ENCODE measurements around the gene TMED9.
"Not testable (repeated sequence)": the region's sequence is repeated elsewhere in the genome, so short reads cannot be mapped to it uniquely, and the experiment has no call there.

TMED9 gene

DNA sequence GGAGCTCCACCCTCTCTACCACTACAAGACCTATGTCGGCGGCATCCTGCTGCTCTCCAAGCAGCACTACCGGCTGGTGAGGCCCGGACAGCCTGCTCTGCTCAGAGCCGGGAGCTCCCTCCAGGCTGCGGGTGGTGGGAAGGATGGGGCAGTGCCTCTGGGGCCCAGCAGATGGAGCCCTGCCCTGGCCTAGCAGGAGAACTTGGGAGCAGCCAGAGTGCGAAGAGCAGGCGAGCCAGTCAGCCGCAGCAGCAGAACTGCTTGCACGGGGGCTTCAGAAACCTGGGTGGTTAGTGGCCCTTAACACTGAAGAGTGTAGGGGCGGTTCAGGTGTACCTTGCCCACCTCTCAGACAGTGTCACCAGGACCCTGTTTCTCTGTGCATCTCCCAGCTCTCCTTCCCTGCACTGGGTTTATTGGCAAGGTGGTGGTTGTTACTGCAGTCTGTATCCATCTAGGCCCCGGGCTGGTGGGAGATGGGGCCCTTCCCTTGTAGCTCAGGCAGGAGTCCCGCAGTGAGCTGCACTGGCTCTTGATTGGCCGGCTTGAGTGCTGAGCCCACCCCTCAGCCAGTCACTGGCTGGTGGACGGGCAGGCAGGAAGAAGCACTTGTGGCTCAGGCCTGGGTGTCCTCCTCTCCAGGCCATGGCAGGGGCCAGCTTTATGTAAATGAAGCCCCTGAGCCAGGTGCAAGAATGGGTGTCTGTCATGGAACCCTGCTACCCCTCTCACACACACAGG, 15.6 kb downstream of the TMED9 start:
- DNase-seq: peak; percentile 19

DNA sequence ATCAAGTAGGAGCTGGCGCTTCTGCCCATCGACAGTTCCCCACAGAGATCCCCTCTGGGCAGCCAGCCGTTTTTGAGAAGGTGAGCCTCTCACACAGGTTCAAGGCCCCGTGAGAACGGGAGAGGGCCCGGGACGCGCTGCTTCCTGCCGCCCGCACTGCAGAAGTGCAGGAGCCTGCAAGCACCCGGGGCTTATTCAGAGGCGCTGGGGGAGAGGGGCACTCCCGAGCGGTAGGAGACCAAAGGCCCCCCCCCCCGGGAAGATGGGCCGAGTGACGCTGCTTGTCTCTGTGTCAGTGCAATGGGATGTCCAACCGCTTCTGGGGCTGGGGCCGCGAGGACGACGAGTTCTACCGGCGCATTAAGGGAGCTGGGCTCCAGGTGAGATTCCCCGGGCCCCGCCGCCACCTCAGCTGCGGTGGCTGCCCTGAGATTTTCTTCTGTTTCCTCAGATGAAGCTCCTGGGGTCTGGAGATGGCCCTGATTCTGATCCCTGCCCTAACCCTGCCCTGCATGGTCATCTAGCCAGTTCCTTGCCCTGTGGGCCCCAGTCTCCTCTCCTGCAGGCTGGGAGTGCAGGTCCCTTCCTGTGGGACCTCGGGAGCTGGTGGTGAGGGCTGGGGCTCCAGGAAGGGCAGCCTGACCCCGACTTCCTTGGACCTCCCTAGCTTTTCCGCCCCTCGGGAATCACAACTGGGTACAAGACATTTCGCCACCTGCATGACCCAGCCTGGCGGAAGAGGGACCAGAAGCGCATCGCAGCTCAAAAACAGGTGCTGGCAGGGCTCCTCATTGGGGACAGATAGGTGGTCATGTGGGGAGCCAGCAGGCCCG, 16.5 kb downstream of the TMED9 start:
- DNase-seq: no peak

DNA sequence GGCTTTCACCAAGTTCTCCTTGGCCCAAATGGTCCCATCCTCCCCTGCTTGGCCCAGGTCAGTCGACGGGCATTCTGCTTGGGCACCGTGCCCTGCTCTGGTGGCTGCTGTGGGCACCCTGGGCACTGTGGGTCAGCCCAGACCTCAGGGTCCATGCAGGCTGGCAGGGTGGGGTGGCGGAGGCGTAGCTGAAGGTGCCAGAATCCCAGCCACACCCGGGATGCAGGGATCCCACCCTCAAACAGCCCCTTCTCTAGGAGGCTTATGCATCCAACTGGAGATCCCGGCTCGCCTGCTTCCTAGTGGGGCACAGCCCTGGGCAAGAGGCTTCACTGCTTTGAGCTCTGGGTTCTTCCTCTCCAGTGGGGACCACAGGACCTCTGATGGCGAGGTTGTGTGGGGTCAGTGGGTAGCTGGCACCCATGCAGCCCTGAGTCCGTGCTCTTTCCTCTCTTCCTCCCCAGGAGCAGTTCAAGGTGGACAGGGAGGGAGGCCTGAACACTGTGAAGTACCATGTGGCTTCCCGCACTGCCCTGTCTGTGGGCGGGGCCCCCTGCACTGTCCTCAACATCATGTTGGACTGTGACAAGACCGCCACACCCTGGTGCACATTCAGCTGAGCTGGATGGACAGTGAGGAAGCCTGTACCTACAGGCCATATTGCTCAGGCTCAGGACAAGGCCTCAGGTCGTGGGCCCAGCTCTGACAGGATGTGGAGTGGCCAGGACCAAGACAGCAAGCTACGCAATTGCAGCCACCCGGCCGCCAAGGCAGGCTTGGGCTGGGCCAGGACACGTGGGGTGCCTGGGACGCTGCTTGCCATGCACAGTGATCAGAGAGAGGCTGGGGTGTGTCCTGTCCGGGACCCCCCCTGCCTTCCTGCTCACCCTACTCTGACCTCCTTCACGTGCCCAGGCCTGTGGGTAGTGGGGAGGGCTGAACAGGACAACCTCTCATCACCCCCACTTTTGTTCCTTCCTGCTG, 17.4 kb downstream of the TMED9 start:
- no peak for DNase-seq

DNA sequence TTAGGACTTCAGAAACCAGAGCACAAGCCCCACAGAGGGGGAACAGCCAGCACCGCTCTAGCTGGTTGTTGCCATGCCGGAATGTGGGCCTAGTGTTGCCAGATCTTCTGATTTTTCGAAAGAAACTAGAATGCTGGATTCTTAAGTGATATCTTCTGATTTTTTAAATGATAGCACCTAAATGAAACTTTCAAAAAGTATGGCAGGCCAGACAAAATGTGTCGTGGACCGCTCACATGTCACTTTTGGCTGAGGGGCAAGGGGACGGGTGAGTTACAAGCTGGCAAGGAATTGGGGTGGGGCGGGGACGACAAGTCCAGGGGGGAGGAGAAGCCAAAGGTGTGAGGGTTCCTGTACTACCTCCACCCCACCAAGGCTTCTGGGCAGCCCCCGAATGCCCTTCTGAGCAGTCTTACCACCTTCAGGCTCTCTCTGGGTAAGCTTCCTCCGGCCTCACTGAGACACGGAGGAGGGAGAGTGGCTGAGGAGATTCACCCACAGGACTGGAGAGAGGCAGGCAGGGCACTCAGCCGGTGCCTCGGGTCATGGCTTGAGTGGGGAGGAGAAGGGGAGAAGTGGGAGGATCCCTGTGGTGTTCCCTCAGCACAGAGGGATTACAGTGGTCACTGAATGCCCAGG, 18.2 kb downstream of the TMED9 start:
- DNase-seq: no peak

DNA sequence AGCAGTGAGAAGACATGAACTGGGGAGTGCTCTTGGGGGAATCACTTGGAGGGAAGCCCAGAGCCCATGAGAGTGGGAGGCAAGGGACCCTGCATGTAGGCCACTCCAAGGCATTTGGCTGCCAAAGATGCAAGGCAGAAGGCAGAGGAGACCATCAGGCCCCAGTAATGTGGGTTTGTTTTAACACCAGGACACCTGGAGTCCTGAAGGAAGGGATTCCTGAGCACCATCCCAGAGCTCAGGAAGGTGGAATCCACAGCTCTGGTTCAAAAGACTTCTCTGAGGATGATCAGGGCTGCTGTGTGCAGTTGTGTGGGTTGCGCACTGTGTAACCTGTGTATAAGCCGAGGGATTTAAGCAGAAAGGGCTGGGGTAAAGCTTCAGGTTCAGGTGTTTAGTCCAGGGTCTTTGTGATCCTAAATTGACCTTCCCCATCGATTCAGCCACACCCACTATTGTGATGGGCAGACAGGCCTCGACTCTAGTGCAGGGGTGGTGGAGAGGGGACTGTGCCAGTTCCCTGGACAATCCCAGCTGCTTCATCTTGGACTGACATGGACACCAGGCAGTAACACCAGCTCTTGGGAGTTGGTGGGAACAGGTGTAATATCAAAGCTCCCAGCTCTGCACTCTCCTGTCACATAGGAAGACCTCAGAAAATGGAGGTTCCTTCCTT, 18.9 kb downstream of the TMED9 start:
- DNase-seq: no peak

DNA sequence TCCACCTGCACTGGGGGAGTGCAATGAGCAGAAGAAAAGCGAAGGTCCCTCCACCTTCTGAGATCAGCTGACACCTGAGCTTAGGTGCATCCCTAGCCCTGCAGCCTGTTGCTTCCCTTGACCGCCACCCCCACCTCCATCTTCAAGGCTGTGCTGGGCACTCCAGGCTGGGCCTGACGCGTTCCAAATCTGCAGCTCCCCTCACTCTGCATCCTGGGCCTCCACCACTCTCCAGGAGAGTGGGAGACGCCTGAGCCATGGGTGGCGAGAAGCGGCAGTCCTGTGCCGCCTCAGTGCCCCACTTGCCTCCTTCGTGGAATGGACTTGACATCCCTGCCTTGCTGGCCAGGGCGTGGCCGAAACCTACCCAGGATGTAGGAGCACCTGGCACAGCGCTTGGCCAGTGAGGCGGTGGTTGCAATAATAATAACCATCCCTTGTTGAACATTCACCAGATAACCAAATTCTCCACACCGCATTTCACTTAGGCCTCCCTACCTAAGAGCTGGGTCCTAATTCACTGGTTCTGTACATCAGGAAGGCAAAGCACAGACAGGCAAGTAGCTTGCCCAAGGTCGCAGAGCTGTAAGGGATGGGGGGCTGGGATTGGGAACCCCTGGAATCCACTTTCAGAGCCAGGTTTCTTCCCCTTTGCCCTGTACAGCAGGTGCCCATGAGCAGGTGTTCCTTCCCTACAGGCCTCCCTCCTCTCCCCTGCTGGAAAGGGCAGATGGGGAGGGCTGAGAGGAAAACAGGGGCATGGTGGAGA, 19.6 kb downstream of the TMED9 start:
- no peak for DNase-seq

DNA sequence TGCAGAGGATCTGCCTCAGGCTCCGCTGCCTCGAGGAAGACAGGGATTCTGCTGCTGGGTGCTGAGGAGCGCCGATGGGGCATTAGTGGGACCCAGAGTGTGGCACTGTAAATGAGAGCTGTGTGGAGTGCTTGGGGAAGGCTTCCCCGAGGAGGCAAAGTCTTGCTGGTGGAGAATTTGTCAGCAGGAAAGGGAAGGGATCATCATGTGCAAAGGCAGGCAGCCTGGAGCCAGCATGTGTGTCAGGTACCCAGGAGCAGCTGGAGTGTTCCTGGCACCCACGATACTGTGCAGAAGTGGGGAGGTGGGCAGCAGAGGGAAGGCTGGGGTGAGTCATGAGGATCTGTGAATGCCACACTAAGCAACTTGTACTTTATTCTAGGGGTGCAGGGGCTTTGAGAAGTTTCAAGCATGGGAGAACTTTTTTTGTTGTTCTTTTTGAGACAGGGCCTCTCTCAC, 20.2 kb downstream of the TMED9 start:
- no peak for DNase-seq

DNA sequence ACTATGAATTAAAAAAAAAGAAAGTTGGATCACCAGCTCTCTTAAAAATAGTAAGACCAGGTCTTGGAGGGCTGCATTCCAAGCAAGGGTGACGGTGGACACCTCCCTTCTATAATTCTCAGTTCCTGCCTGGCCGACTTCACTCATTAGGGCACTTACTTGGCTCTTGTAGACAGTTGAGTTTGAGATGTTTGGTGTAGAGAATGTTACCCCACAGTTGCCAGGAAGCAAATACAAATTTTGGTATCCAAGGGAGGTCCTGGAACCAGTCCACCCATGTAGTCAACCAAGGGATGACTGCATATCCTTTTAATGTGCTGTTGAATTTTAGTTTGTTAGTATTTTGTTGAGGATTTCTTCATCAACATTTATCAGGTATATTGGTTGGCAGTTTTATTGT, 28.6 kb downstream of the TMED9 start:
- DNase-seq: no peak

DNA sequence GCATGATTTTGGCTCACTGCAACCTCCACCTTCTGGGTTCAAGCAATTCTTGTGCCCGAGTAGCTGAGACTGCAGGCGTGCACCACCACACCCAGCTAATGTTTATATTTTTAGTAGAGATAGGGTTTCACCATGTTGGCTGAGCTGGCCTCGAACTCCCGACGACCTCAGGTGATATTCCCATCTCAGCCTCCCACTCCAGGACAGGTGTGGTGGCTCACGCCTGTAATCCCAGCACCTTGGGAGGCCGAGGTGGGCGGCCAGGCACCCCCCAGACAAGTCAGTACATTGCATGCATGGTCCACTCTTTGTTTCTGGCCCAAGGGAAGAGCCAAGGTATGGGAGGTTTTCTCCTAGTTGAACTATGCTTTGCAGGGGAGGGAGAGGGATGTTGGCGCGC, 32.2 kb downstream of the TMED9 start:
- DNase-seq: not testable (repeated sequence)

DNA sequence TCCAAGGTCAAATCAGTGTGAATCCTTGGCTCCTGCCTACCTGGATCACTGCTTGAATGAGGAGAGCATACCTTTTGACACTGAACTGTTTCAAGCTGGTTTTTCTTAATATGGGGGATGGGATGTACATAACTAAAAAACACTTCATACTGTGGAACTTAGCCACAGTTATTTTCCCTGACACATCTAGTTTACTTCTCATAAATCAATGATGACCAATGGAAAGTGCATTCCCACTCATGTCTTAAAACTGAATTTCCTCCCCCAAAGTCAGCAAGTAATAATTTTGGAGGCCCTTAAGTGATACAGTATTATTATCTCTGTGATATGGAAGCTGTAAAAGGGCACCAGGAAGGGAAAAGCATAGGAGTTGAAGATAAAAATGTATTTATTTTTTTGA, 38.2 kb downstream of the TMED9 start:
- not testable (repeated sequence) for DNase-seq

DNA sequence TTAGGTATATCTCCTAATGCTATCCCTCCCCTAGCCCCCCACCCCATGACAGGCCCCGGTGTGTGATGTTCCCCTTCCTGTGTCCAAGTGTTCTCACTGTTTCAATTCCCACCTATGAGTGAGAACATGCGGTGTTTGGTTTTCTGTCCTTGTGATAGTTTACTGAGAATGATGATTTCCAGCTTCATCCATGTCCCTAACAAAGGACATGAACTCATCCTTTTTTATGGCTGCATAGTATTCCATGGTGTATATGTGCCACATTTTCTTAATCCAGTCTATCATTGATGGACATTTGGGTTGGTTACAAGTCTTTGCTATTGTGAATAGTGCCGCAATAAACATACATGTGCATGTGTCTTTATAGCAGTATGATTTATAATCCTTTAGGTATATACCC, 42.9 kb downstream of the TMED9 start:
- DNase-seq: not testable (repeated sequence)

DNA sequence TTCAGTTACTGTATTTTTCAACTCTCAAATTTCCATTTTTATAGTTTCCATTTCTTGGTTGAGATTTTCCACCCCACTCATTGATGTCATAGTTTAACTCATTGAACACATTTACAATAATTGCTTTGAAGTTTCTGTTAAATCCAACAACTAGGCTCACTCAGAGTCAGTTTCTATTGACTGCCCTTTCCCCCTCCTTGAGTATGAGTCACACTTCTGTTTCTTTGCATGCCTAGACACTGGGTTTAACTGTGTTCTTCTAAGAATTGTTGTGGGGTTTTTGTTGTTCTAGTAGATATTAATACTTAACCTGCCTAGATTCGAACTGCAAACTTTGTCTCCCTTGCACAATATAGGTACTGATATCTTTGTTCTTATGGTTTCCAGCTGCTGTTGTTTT, 53.5 kb downstream of the TMED9 start:
- DNase-seq: not testable (repeated sequence)

Measured in DMS79 (cell line).